GM12801 (cell line): Measurements from ENCODE around the gene PTPRN2.

Experiments
- CTCF ChIP-seq: IDR thresholded peaks from one replicate; pipeline ENCODE4 v1.5.1; 2011; ENCODE audit warnings: control low read depth; ENCODE audit not compliant: insufficient read length; ENCODE audit errors: extremely low read depth

PTPRN2 gene

GRCh38 chr7:158241919-158242318 is 345.7 kb downstream of the PTPRN2 start:
- no peak for TF ChIP-seq CTCF

- TF ChIP-seq CTCF: no peak
Measured at GRCh38 chr7:158240801-158241200, 346.8 kb downstream of the PTPRN2 start.

- TF ChIP-seq CTCF: no peak
Measured at GRCh38 chr7:158239290-158239981, 348.2 kb downstream of the PTPRN2 start.

GRCh38 chr7:158238616-158239289 is 348.9 kb downstream of the PTPRN2 start:
- TF ChIP-seq CTCF: no peak

- no peak for TF ChIP-seq CTCF
Measured at GRCh38 chr7:158237672-158238335, 349.8 kb downstream of the PTPRN2 start.

GRCh38 chr7:158236400-158236799 is 351.2 kb downstream of the PTPRN2 start:
- no peak for TF ChIP-seq CTCF

GRCh38 chr7:158235862-158236261 is 351.8 kb downstream of the PTPRN2 start:
- TF ChIP-seq CTCF: no peak
